Esophagus squamous epithelium (tissue), 5 donors: Measurements from ENCODE around the gene SEC61G. TPM values are rescaled to one million over a fixed set of nuclear protein-coding genes. Genes with fewer than 3 reads are reported as not detected.

Experiments used
- DNase-seq: peaks from one replicate; lab custom pipeline; 2025; lab: John Stamatoyannopoulos, UW
- H3K27ac ChIP-seq, 4 donors: fragments of 200-600 bp; sonication (generic); one replicate each; pipeline ENCODE4 v1.5.1; 2016 to 2019; ENCODE audit warnings: mild to moderate bottlenecking in 1 of 4
- H3K27me3 ChIP-seq, 4 donors: fragments of 200-600 bp; sonication (generic); 1 replicate in 3 of 4; 2 replicates in 1 of 4; pipeline versions ENCODE4 v1.5.1 to v1.6.0; 2017 to 2021; ENCODE audit warnings: antibody characterized with exemption in 1 of 4
- H3K36me3 ChIP-seq, 3 donors: fragments of 200-600 bp; sonication (generic); one replicate each; pipeline ENCODE4 v1.5.1; 2016 to 2019
- H3K4me1 ChIP-seq, 3 donors: fragments of 200-600 bp; sonication (generic); one replicate each; pipeline ENCODE4 v1.5.1; 2017 to 2019
- H3K4me3 ChIP-seq, 4 donors: fragments of 200-600 bp; sonication (generic); 1 replicate in 3 of 4; 2 replicates in 1 of 4; pipeline ENCODE4 v1.5.1; 2016 to 2019; ENCODE audit warnings: mild to moderate bottlenecking in 2 of 4, moderate library complexity in 1 of 4
- H3K9me3 ChIP-seq, 3 donors: fragments of 200-600 bp; sonication (generic); one replicate each; pipeline ENCODE4 v1.5.1; 2016 to 2019
- CTCF ChIP-seq, 6 experiments: fragments of 450-650 bp in 4 of 6; fragments of 200-600 bp in 2 of 6; sonication (generic) in 2 of 6; IDR thresholded peaks; one replicate each; pipeline ENCODE4 v1.5.1; 2016 to 2019; ENCODE audit warnings: antibody characterized with exemption in 6 of 6, mild to moderate bottlenecking in 4 of 6, moderate library complexity in 4 of 6
- POLR2A ChIP-seq, 4 donors: fragments of 450-650 bp; IDR thresholded peaks; one replicate each; pipeline ENCODE4 v1.6.1; 2017; ENCODE audit warnings: antibody characterized with exemption in 4 of 4, mild to moderate bottlenecking in 4 of 4, moderate library complexity in 3 of 4
- WGBS, 2 donors: methylation state at CpG; one replicate each; pipeline ENCODE4 v1.1.5; 2018; 5-methylcytosine and 5-hydroxymethylcytosine counted together
- intact Hi-C: fragments of 100-400 bp; cut with DNase I; formaldehyde crosslinking; loops from one replicate; pipeline ENCODE4 v1.15.0; 2022
- total RNA-seq, 4 donors: library from RNA; depleted of rRNA; stranded (reverse); fragments of >200 nt; gene quantifications; one replicate each; pipeline ENCODE4 v1.1.0, GENCODE V29; 2016
- donor health status: DM: yes; HTN: yes; CAD: no.

SEC61G gene
- total RNA-seq, 4 donors from 2014 or later = 122 to 429 (median 309) TPM

DNA sequence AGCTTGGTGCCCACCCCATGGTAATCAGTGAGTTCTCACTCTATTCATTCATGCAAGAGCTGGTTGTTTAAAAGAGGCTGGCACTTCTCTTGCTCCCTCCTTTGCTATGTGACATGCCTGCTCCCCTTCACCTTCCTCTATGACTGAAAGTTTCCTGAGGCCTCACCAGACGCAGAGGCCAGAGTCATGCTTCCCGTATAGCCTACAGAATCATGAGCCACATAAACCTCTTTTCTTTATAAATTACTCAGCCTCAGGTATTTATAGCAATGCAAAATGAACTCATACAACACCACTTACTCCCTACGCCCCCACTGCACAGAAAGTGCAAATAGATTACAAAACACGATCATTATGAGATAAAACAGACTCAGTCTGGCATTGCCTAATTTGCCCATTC is 39.0 kb downstream of the SEC61G start:
- Histone ChIP-seq H3K4me1 (no peaks in the 10 kb centered on the region), H3K36me3 (no peaks in the 10 kb centered on the region), H3K9me3 (no peaks in the 10 kb centered on the region), H3K27me3 (no peaks in the 10 kb centered on the region), H3K4me3 (no peak overlapping the region), H3K27ac (no peak overlapping the region)
- 67 to 69% methylated on average over 4 of the region's 4 CpGs for WGBS, 2 donors
- TF ChIP-seq POLR2A (IDR thresholded peaks at IDR 0.05) (no peak), CTCF (IDR thresholded peaks at IDR 0.05) (no peak)
- no peak for DNase-seq
- intact Hi-C loops = no loop called here

GRCh38 chr7:54719425-54719824 is 39.6 kb downstream of the SEC61G start:
- Histone ChIP-seq H3K9me3 (no peaks in the 10 kb centered on the region), H3K27me3 (no peaks in the 10 kb centered on the region), H3K27ac (no peak overlapping the region), H3K4me1 (no peaks in the 10 kb centered on the region), H3K4me3 (no peak overlapping the region), H3K36me3 (no peaks in the 10 kb centered on the region)
- intact Hi-C loops = no loop called here
- TF ChIP-seq CTCF (IDR thresholded peaks at IDR 0.05) (no peak), POLR2A (IDR thresholded peaks at IDR 0.05) (no peak)
- no peak for DNase-seq

- 58 to 83% methylated on average over 4 of the region's 4 CpGs for WGBS, 2 donors
- H3K4me3 ChIP-seq = no peak overlapping the region
- no peaks in the 10 kb centered on the region for H3K4me1 ChIP-seq
- H3K36me3 ChIP-seq = no peaks in the 10 kb centered on the region
- no peak for DNase-seq
- H3K27me3 ChIP-seq = no peaks in the 10 kb centered on the region
- peaks cover 0 to 4% (median 0%) of the 10 kb centered on the region in 3 donors for H3K9me3 ChIP-seq
- no peak overlapping the region for H3K27ac ChIP-seq
- TF ChIP-seq POLR2A (IDR thresholded peaks at IDR 0.05) (no peak), CTCF (IDR thresholded peaks at IDR 0.05) (no peak)
- intact Hi-C loops = no loop called here
Observed at GRCh38 chr7:54712820-54713219, 46.2 kb downstream of the SEC61G start.

DNA sequence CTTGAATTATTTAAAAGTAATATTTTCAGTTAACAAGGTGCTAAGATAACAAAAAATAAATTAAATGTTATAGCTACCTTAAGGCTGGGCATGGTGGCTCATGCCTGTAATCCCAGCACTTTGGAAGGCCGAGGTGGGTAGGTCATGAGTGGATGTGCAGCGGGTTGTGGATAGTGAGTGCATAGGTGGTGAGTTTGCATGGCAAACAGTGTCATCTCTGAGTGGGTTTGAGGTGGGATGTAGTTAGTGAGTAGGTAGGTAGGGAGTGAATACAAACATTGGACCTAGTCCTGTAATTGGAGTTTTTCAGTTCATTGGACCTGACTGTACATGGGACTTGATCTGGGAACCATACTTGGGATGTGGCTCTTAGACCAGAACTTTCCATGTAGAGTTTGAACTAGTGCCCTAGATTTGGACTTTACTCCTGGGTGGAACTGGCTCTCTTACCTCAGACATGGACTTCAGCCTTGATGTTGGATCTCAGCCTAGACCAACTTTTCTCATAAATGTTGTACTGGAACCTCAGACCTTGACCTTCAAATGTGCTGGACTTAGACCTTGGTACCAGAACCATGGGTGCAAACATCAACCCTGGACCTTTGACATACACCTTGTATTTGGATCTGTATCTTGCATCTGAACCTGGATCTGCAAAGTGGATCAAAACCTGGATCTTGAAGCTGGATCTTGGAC is 47.0 kb downstream of the SEC61G start:
- WGBS, 2 donors = 72 to 77% methylated on average over 2 of the region's 2 CpGs
- Histone ChIP-seq H3K4me1 (no peaks in the 10 kb centered on the region), H3K9me3 (peaks cover 0 to 6% (median 0%) of the 10 kb centered on the region in 3 donors), H3K36me3 (no peaks in the 10 kb centered on the region), H3K4me3 (no peak overlapping the region), H3K27me3 (no peaks in the 10 kb centered on the region), H3K27ac (no peak overlapping the region)
- TF ChIP-seq CTCF (IDR thresholded peaks at IDR 0.05) (no peak), POLR2A (IDR thresholded peaks at IDR 0.05) (no peak)
- intact Hi-C loops = no loop called here
- no peak for DNase-seq

GRCh38 chr7:54709283-54709682 is 49.7 kb downstream of the SEC61G start:
- 48 to 68% methylated on average over 1 of the region's 1 CpG for WGBS, 2 donors
- DNase-seq = no peak
- intact Hi-C loops = no loop called here

More at GRCh38 chr7:54709283-54709682, 49.7 kb downstream of the SEC61G start:
- no peaks in the 10 kb centered on the region for H3K27me3 ChIP-seq
- H3K36me3 ChIP-seq = no peaks in the 10 kb centered on the region
- H3K9me3 ChIP-seq = peaks cover 0 to 6% (median 0%) of the 10 kb centered on the region in 3 donors
- no peak overlapping the region for H3K27ac ChIP-seq
- peaks cover 0 to 4% (median 0%) of the 10 kb centered on the region in 3 donors for H3K4me1 ChIP-seq
- no peak overlapping the region for H3K4me3 ChIP-seq
- TF ChIP-seq CTCF (IDR thresholded peaks at IDR 0.05) = no peak
- no peak for TF ChIP-seq POLR2A (IDR thresholded peaks at IDR 0.05)
